Fibroblast of the aortic adventitia (primary cell): ENCODE measurements around the gene PSMD1. TPM values are rescaled to one million over a fixed set of nuclear protein-coding genes. Genes with fewer than 3 reads are reported as not detected.

Source experiments
- DNase-seq: peaks from one replicate; pipeline ENCODE4 v3.0.0-alpha.2; 2010; ENCODE audit warnings: low read depth
- H3K4me3 ChIP-seq: 2 replicates; pipeline ENCODE4 v1.5.1; 2011; ENCODE audit warnings: low read depth, mild to moderate bottlenecking, control low read depth, low read length, moderate library complexity
- total RNA-seq: library from RNA; depleted of rRNA; stranded (reverse); fragments of >200 nt; gene quantifications from 2 replicates; pipeline ENCODE4 v1.2.3, GENCODE V29; 2012; ENCODE audit warnings: low replicate concordance
- TF ChIP-seq, protein P1 (sequence below): IDR thresholded peaks from 2 replicates; pipeline ENCODE4 v1.5.1; 2011; ENCODE audit warnings: mild to moderate bottlenecking, low read length, control low read depth, inconsistent platforms; ENCODE audit not compliant: insufficient read depth

The PSMD1 gene
- total RNA-seq, 1 donor: 127 TPM

- TF ChIP-seq, protein P1, sequence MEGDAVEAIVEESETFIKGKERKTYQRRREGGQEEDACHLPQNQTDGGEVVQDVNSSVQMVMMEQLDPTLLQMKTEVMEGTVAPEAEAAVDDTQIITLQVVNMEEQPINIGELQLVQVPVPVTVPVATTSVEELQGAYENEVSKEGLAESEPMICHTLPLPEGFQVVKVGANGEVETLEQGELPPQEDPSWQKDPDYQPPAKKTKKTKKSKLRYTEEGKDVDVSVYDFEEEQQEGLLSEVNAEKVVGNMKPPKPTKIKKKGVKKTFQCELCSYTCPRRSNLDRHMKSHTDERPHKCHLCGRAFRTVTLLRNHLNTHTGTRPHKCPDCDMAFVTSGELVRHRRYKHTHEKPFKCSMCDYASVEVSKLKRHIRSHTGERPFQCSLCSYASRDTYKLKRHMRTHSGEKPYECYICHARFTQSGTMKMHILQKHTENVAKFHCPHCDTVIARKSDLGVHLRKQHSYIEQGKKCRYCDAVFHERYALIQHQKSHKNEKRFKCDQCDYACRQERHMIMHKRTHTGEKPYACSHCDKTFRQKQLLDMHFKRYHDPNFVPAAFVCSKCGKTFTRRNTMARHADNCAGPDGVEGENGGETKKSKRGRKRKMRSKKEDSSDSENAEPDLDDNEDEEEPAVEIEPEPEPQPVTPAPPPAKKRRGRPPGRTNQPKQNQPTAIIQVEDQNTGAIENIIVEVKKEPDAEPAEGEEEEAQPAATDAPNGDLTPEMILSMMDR: no peak
- no peak overlapping the region for H3K4me3 ChIP-seq
- no peak for DNase-seq
Observed at GRCh38 chr2:231100990-231101389, 44.3 kb downstream of the PSMD1 start.

DNA sequence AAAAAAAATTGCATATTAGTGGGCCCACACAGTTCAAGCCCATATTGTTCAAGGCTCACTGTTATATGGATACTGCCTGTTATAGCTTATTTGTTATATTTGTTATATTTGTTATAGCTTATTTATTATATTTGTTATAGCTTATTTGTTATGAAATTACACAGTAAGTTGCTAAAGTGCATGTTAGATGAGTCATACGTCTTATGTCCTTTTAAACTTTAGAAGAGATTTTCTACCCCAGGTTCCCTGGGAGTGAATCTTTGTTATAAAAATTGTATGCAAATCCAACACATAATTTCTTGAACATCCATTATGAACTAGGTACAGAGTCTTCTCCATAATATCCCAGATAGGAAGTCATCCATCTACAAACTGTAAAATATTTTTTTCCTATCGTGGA lies 46.1 kb downstream of the PSMD1 start:
- no peak overlapping the region for H3K4me3 ChIP-seq
- TF ChIP-seq, protein P1: no peak
- DNase-seq: peak; percentile 35

DNA sequence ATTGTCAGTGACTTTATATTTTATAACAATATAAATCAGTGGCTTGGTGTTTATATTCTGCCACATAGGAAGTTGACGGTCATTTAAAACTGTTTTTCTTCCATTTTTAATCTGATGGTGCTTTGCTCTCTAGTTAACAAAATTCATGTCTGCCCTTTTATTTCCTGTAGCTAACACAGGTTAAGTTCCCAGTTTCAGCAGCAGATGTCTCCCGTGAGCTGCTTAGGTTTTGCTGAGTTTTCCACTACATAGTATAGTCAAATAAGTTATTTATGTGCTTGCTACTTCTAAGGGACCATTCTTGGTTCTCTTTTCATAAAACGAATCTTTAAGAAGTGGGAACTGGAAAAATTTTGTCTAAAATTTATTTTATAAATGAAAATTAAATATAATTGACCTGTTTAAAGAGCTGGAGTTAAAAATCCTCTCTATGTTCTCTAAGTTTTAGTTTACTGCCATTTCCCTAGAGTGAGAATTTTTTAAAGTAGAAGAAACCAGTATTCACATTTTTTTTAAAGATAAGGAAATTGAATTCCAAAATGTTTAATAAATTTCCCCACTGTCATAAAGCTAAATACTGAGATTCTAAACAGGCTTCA lies 47.5 kb downstream of the PSMD1 start:
- H3K4me3 ChIP-seq: no peak overlapping the region
- peak; percentile 90 for DNase-seq
- TF ChIP-seq, protein P1: peak; percentile 95

- DNase-seq: peak; percentile 90
- TF ChIP-seq, protein P1: peak; percentile 39
- H3K4me3 ChIP-seq: no peak overlapping the region
Observed at GRCh38 chr2:231110551-231110950, 53.9 kb downstream of the PSMD1 start.

- peak; percentile 68 for DNase-seq
- no peak overlapping the region for H3K4me3 ChIP-seq
- TF ChIP-seq, protein P1: no peak
Observed at GRCh38 chr2:231111987-231112386, 55.3 kb downstream of the PSMD1 start.

DNA sequence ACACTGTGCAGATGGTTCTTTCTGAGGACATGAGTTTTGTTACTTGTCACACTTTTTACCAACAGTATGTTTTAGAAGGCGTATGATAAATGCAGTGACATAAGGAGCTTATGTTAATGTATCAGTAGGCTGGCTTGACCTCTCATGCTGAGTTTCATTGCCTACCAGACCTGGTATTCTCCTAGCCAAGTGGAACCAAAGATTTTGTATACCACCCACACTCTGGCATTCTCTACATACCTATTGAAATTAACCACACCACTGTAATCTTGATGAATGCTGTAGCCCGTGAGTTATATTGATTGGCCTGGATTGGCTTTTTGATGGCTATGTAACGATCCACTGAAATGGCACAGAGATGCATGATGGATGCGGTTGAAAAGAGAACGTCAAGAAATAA lies 56.8 kb downstream of the PSMD1 start:
- no peak overlapping the region for H3K4me3 ChIP-seq
- no peak for DNase-seq
- TF ChIP-seq, protein P1: no peak

- DNase-seq: no peak
- H3K4me3 ChIP-seq: no peak overlapping the region
- TF ChIP-seq, protein P1: no peak
Observed at GRCh38 chr2:231115651-231116050, 59.0 kb downstream of the PSMD1 start.
